ENCODE data around the gene RALGPS1. TPM values are rescaled to one million over a fixed set of nuclear protein-coding genes. Genes with fewer than 3 reads are reported as not detected.

The RALGPS1 gene
- total and polyA plus RNA-seq, 2 of the 8 experiments (the other 6 are each of a cell fraction or from before 2014, with no cell fraction given) = 20.0 to 23.5 TPM

- no peak for TF ChIP-seq CTCF (IDR thresholded peaks at IDR 0.05; ENCODE audit: control extremely low read depth in 1 of 3, insufficient read depth in 1 of 3, low read depth in 1 of 3, low read length in 3 of 3)
- no peak for TF ChIP-seq FOSL1 (IDR thresholded peaks at IDR 0.05; ENCODE audit: insufficient read depth, low read depth, low read length)
- no peak for TF ChIP-seq EP300 (IDR thresholded peaks at IDR 0.05; ENCODE audit: borderline replicate concordance in 1 of 2, low read depth in 2 of 2, low read length in 2 of 2)
- TF ChIP-seq RNF2 (IDR thresholded peaks at IDR 0.05; ENCODE audit: borderline replicate concordance, low read depth, low read length, missing control alignments, poor library complexity, severe bottlenecking) = no peak
- no peak for TF ChIP-seq TAF7 (optimal IDR thresholded peaks at IDR 0.05; ENCODE audit: borderline replicate concordance, low read depth, low read length)
- no peak for TF ChIP-seq MAX (IDR thresholded peaks at IDR 0.05)
- no peak for TF ChIP-seq SUZ12 (IDR thresholded peaks at IDR 0.05; ENCODE audit: low read length)
Measured at GRCh38 chr9:127170103-127170502, 255.5 kb downstream of the RALGPS1 start (continued).

All from H1 (cell line).